ENCODE measurements around the gene NTF4. TPM values are rescaled to one million over a fixed set of nuclear protein-coding genes. Genes with fewer than 3 reads are reported as not detected.

Gene NTF4
- total RNA-seq, 2 donors from 2014 or later = 5.0 to 8.9 TPM

DNA sequence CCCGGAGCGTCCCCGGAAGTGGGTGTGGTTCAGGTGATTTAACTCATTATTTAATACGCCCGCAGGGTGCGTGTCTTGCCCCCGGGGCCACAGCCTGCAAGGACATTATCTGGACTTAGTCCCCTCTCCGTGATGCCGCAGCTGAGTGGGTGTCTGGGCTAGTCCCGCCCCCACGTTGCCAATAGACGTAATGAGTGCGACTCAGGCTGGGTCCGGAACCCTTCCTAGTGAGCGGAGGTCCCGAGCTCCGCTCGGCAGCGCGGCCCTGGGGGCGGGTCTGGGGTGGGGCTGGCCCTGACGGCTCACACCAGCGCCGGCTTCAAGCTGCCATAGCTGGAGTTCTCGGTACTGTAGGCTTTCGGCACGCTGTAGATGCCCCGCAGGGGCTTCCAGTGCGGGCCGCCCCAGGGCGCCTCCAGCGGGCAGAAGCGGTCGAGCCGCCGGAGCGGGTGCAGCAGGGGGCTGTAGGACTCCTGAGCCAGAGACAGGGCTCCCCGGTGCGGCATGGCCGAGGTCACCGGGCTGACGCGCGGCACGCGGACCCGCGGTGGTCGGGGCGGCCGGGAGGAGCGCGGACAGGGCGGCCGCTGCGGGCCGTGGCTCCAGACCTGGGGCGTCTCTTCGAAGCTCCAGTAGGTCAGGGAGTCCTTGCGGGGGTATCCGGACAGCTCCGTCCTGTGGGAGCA is 46.8 kb downstream of the NTF4 start:
- WGBS, 2 experiments (ENCODE audit: insufficient coverage in 1 of 2, insufficient read length in 1 of 2) = 6% methylated on average over 35 to 62 of the region's 62 CpGs

DNA sequence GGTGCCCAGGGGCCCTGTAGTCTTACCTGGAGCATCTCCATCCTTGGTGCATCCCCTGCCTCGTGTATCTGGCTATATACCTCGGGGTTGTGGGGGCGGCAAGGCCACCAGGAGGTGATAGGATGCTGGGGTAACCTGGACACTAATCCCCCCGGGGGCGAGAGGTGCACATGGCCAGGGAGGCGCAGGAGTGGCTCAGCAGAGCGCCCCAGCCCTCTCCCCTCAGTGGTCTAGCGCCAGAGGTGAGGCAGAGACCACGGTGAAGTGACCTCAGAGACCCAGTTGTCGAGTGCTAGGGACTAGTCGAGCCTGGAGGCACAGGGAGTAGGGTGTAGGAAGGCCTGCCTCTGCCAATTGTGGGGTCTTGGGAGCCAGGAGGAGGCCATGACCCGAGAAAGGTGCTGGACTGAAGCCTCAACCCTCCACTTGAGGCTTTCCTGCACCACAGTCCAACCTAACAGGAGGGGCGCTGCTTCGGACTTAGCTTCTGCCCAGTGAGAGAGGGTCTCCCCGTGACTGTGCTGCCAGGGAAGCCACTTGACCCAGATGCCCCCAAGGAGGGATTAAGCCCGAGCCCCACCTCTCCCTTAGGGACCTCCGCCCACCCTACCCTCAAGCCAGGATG is 47.5 kb downstream of the NTF4 start, which contains the start of gene LHB:
Gene LHB (minus strand): TSS at position 51 of the 625 bp plus-strand sequence. CDS start 10 bp downstream, at position 41.
- no peaks in the 10 kb centered on the region for H3K9me3 ChIP-seq (ENCODE audit: control insufficient read depth, low read length)
- H3K36me3 Mint-ChIP-seq (ENCODE audit: low read depth) = peaks cover 29% of the 10 kb centered on the region
- peak within 1 kb of the TSS; percentile 69 for H3K4me3 ChIP-seq (ENCODE audit: low read length)
- no peak within 1 kb of the TSS for H3K27ac ChIP-seq (ENCODE audit: low read depth, low read length)
- no peak within 1 kb of the TSS for H3K9ac ChIP-seq (ENCODE audit: extremely low read depth, low read length, poor library complexity, severe bottlenecking)
- peaks cover 6% of the 10 kb centered on the region for H3K36me3 ChIP-seq (ENCODE audit: control insufficient read depth, insufficient read depth, low read length)
- peaks cover 7% of the 10 kb centered on the region for H3K4me1 Mint-ChIP-seq
- H3K27me3 ChIP-seq (ENCODE audit: control insufficient read depth, insufficient read depth, low read length, poor library complexity, severe bottlenecking) = peaks cover 12% of the 10 kb centered on the region
- no peak for DNase-seq
- H3K27me3 Mint-ChIP-seq (ENCODE audit: insufficient read depth) = peaks cover 41% of the 10 kb centered on the region
- H3K27ac Mint-ChIP-seq = no peak within 1 kb of the TSS
- no peaks in the 10 kb centered on the region for H3K4me1 ChIP-seq (ENCODE audit: control insufficient read depth, insufficient read depth, low read length)
- WGBS, 2 experiments (ENCODE audit: insufficient coverage in 1 of 2, insufficient read length in 1 of 2) = 78 to 89% methylated on average over 11 to 17 of the region's 17 CpGs
- peak within 1 kb of the TSS; percentile 46 for H3K4me3 Mint-ChIP-seq
- TF ChIP-seq, protein P1, sequence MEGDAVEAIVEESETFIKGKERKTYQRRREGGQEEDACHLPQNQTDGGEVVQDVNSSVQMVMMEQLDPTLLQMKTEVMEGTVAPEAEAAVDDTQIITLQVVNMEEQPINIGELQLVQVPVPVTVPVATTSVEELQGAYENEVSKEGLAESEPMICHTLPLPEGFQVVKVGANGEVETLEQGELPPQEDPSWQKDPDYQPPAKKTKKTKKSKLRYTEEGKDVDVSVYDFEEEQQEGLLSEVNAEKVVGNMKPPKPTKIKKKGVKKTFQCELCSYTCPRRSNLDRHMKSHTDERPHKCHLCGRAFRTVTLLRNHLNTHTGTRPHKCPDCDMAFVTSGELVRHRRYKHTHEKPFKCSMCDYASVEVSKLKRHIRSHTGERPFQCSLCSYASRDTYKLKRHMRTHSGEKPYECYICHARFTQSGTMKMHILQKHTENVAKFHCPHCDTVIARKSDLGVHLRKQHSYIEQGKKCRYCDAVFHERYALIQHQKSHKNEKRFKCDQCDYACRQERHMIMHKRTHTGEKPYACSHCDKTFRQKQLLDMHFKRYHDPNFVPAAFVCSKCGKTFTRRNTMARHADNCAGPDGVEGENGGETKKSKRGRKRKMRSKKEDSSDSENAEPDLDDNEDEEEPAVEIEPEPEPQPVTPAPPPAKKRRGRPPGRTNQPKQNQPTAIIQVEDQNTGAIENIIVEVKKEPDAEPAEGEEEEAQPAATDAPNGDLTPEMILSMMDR (conservative IDR thresholded peaks at IDR 0.05) = no peak
- no peaks in the 10 kb centered on the region for H3K9me3 Mint-ChIP-seq

More for the DNA sequence above, 46.8 kb downstream of the NTF4 start:
- H3K27ac ChIP-seq (ENCODE audit: low read depth, low read length) = no peak overlapping the region
- H3K36me3 Mint-ChIP-seq (ENCODE audit: low read depth) = peaks cover 25% of the 10 kb centered on the region
- H3K27me3 ChIP-seq (ENCODE audit: control insufficient read depth, insufficient read depth, low read length, poor library complexity, severe bottlenecking) = peaks cover 12% of the 10 kb centered on the region
- H3K36me3 ChIP-seq (ENCODE audit: control insufficient read depth, insufficient read depth, low read length) = peaks cover 6% of the 10 kb centered on the region
- no peaks in the 10 kb centered on the region for H3K4me1 ChIP-seq (ENCODE audit: control insufficient read depth, insufficient read depth, low read length)
- peaks cover 7% of the 10 kb centered on the region for H3K4me1 Mint-ChIP-seq
- peaks cover 45% of the 10 kb centered on the region for H3K27me3 Mint-ChIP-seq (ENCODE audit: insufficient read depth)
- peak overlapping the region; percentile 69 for H3K4me3 ChIP-seq (ENCODE audit: low read length)
- H3K9me3 Mint-ChIP-seq = no peaks in the 10 kb centered on the region
- H3K4me3 Mint-ChIP-seq = peak overlapping the region; percentile 46
- TF ChIP-seq, protein P1 (conservative IDR thresholded peaks at IDR 0.05) = peak; percentile 62
- DNase-seq = peak; percentile 87
- H3K27ac Mint-ChIP-seq = no peak overlapping the region
- H3K9ac ChIP-seq (ENCODE audit: extremely low read depth, low read length, poor library complexity, severe bottlenecking) = no peak overlapping the region
- no peaks in the 10 kb centered on the region for H3K9me3 ChIP-seq (ENCODE audit: control insufficient read depth, low read length)

DNA sequence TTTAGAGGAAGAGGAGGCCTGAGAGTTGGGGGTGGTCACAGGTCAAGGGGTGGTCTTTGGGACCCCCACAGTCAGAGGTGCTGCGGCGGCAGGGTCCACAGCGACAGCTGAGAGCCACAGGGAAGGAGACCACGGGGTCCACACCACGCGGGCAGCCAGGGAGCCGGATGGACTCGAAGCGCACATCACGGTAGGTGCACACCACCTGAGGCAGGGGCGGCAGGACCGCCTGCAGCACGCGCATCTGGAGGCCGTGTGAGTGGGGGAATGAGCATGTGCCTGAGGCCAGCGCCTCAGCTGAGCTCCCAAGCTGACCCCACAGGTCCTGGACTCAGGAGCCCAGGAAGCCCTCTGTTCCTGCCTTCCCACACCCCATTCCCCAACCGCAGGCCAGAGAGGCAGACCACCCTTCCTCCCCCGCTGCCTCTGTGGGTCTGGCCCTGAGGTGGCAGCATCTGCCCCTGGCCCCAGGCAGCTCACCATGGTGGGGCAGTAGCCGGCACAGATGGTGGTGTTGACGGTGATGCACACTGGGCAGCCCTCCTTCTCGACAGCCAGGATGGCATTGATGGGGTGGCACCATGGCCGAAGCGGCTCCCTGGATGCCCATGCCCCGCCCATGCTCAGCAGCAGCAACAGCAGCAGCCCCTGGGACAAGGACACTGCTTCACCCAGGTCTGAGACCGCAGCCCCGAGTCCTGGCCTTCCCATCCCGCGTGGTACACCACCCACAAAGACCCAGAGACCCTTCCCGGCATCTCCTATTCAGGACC is 48.4 kb downstream of the NTF4 start:
- Histone ChIP-seq H3K4me1 (ENCODE audit: control insufficient read depth, insufficient read depth, low read length) (no peaks in the 10 kb centered on the region), H3K9ac (ENCODE audit: extremely low read depth, low read length, poor library complexity, severe bottlenecking) (no peak overlapping the region), H3K27me3 (ENCODE audit: control insufficient read depth, insufficient read depth, low read length, poor library complexity, severe bottlenecking) (peaks cover 12% of the 10 kb centered on the region), H3K27ac (ENCODE audit: low read depth, low read length) (no peak overlapping the region), H3K36me3 (ENCODE audit: control insufficient read depth, insufficient read depth, low read length) (peaks cover 10% of the 10 kb centered on the region), H3K4me3 (ENCODE audit: low read length) (no peak overlapping the region), H3K9me3 (ENCODE audit: control insufficient read depth, low read length) (no peaks in the 10 kb centered on the region)
- H3K27ac Mint-ChIP-seq = no peak overlapping the region
- DNase-seq = no peak
- peaks cover 33% of the 10 kb centered on the region for H3K27me3 Mint-ChIP-seq (ENCODE audit: insufficient read depth)
- TF ChIP-seq, protein P1 (conservative IDR thresholded peaks at IDR 0.05) = no peak
- H3K4me1 Mint-ChIP-seq = peaks cover 7% of the 10 kb centered on the region
- H3K9me3 Mint-ChIP-seq = no peaks in the 10 kb centered on the region
- peaks cover 31% of the 10 kb centered on the region for H3K36me3 Mint-ChIP-seq (ENCODE audit: low read depth)
- no peak overlapping the region for H3K4me3 Mint-ChIP-seq
- WGBS, 2 experiments (ENCODE audit: insufficient coverage in 1 of 2, insufficient read length in 1 of 2) = 93% methylated on average over 24 of the region's 29 CpGs; no CpG with 5 or more reads in 1 of the 2 experiments
